Subcutaneous adipose tissue (tissue), 4 donors: Measurements from ENCODE around the gene POU6F2. TPM values are rescaled to one million over a fixed set of nuclear protein-coding genes. Genes with fewer than 3 reads are reported as not detected.

Experiments used
- CTCF ChIP-seq: fragments of 450-650 bp; IDR thresholded peaks from one replicate; pipeline ENCODE4 v1.5.1; 2016; ENCODE audit warnings: low read depth, mild to moderate bottlenecking, control low read depth, antibody characterized with exemption, moderate library complexity
- total RNA-seq, 4 donors: library from RNA; depleted of rRNA; stranded (reverse); fragments of >200 nt; gene quantifications; one replicate each; pipeline ENCODE4 v1.1.0, GENCODE V29; 2016

POU6F2 gene
- total RNA-seq, 4 donors from 2014 or later: not detected

GRCh38 chr7:39127058-39127457 lies 149.3 kb downstream of the POU6F2 start:
- no peak for TF ChIP-seq CTCF

- no peak for TF ChIP-seq CTCF
Measured at GRCh38 chr7:39128287-39128843, 150.7 kb downstream of the POU6F2 start.

- no peak for TF ChIP-seq CTCF
Measured at GRCh38 chr7:39130274-39130673, 152.6 kb downstream of the POU6F2 start.

GRCh38 chr7:39130857-39131526 lies 153.3 kb downstream of the POU6F2 start:
- TF ChIP-seq CTCF: no peak

GRCh38 chr7:39132306-39132705 lies 154.6 kb downstream of the POU6F2 start:
- no peak for TF ChIP-seq CTCF

GRCh38 chr7:39133088-39133487 lies 155.4 kb downstream of the POU6F2 start:
- no peak for TF ChIP-seq CTCF

GRCh38 chr7:39137480-39137879 lies 159.8 kb downstream of the POU6F2 start:
- TF ChIP-seq CTCF: no peak
